Measurements from ENCODE around the gene HLA-DQB1. TPM values are rescaled to one million over a fixed set of nuclear protein-coding genes. Genes with fewer than 3 reads are reported as not detected.
"Not testable (repeated sequence)": the region's sequence is repeated elsewhere in the genome, so short reads cannot be mapped to it uniquely, and the experiment has no call there.

HLA-DQB1 gene
- total RNA-seq, 2 experiments from 2014 or later, result 13.4 to 15.1 TPM

DNA sequence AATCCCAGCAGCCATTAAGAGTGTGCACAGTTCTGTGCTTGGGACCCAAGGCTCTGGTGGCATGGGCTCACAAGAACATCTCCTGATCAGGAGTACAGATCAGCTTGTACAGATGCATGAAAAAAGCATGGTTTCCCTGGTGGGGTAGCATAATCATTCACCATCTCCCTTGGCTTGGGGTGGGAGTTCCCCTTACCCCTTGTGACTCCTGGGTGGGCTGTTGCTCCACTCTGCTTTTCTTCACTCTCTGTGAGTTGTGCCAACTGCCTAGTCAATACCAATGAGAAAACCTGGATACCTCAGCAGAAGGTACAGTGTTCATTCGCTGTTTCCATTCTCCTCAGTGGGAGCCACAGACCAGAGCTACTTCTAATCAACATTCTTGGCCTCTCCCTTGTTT lies 13.6 kb upstream of the HLA-DQB1 start:
- ChIA-PET CTCF (interaction anchor here (1.0 kb wide), 1 partner anchor 14 kb away, joined by 3 read pairs; the partner anchor contains the start of gene HLA-DQB1), POLR2A (no interaction called here)
- Mint-ChIP-seq H3K27me3 (ENCODE audit: low read depth) (peaks cover 31% of the 10 kb centered on the region), H3K27ac (no peak overlapping the region), H3K36me3 (ENCODE audit: low read depth) (peaks cover 21% of the 10 kb centered on the region), H3K9me3 (ENCODE audit: insufficient read depth) (peaks cover 7% of the 10 kb centered on the region), H3K4me1 (ENCODE audit: low read depth) (peaks cover 15% of the 10 kb centered on the region), H3K4me3 (no peak overlapping the region)
- no peak for ATAC-seq
- no peak for DNase-seq

DNA sequence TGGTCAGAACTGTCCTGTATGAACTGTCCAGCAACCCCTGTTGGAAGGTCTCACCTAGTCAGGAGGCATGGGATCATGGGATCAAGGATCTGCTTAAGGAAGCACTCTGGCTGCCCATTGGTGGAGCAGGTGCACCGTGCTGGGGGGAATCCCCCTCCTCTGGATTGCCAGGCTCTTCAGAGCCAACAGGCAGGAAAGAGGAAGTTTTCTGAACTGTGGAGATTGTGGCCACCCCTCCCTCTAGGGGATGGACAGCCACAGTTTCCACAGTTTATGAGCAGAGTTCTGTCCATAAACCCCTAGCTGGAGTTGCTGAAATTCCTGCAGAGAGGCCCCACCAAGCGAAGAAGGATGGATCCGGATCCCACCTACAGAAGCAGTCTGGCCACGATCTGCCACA lies 13.0 kb upstream of the HLA-DQB1 start:
- peaks cover 32% of the 10 kb centered on the region for H3K27me3 Mint-ChIP-seq (ENCODE audit: low read depth)
- ATAC-seq (no peak), DNase-seq (no peak)
- H3K27ac Mint-ChIP-seq, result no peak overlapping the region
- peaks cover 8% of the 10 kb centered on the region for H3K9me3 Mint-ChIP-seq (ENCODE audit: insufficient read depth)
- ChIA-PET CTCF (no interaction called here), POLR2A (no interaction called here)
- H3K36me3 Mint-ChIP-seq (ENCODE audit: low read depth), result peaks cover 19% of the 10 kb centered on the region
- H3K4me1 Mint-ChIP-seq (ENCODE audit: low read depth), result peaks cover 10% of the 10 kb centered on the region
- H3K4me3 Mint-ChIP-seq, result no peak overlapping the region

DNA sequence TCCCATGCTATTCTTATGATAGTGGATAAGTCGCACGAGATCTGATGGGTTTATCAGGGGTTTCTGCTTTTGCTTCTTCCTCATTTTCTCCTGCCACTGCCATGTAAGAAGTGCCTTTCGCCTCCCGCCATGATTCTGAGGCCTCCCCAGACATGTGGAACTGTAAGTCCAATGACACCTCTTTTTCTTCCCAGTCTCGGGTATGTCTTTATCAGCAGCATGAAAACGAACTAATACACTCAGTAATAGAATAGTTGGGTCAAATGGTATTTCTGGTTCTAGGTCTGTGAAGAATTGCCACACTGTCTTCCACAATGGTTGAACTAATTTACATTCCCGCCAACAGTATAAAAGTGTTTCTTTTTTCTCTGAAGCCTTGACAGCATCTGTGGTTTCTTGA lies 7.7 kb upstream of the HLA-DQB1 start:
- ATAC-seq; POLR2A ChIA-PET; CTCF ChIA-PET; DNase-seq; H3K36me3 Mint-ChIP-seq (ENCODE audit: low read depth); H3K4me1 Mint-ChIP-seq (ENCODE audit: low read depth); H3K27ac Mint-ChIP-seq; H3K4me3 Mint-ChIP-seq: not testable (repeated sequence)
- Mint-ChIP-seq H3K27me3 (ENCODE audit: low read depth) (peaks cover 34% of the 10 kb centered on the region), H3K9me3 (ENCODE audit: insufficient read depth) (peaks cover 23% of the 10 kb centered on the region)

DNA sequence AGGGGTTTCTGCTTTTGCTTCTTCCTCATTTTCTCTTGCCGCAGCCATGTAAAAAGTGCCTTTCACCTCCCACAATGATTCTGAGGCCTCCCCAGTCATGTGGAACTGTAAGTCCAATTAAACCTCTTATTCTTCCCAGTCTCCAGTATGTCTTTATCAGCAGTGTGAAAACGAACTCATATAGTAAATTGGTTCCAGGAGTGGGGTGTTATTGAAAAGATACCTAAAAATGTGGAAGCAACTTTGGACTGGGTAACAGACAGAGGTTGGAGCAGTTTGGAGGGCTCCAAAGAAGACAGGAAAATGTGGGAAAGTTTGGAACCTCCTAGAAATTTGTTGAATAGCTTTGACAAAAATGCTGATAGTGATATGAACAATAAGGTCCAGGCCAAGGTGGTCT lies 5.5 kb upstream of the HLA-DQB1 start:
- H3K4me3 Mint-ChIP-seq; H3K27ac Mint-ChIP-seq; POLR2A ChIA-PET; H3K36me3 Mint-ChIP-seq (ENCODE audit: low read depth); ATAC-seq; DNase-seq: not testable (repeated sequence)
- H3K4me1 Mint-ChIP-seq (ENCODE audit: low read depth), result peaks cover 15% of the 10 kb centered on the region
- H3K9me3 Mint-ChIP-seq (ENCODE audit: insufficient read depth), result peaks cover 21% of the 10 kb centered on the region
- peaks cover 25% of the 10 kb centered on the region for H3K27me3 Mint-ChIP-seq (ENCODE audit: low read depth)
- CTCF ChIA-PET, result interaction anchor here (1.2 kb wide), 1 partner anchor 259 kb away, joined by 3 read pairs; no protein-coding TSS in a partner anchor

DNA sequence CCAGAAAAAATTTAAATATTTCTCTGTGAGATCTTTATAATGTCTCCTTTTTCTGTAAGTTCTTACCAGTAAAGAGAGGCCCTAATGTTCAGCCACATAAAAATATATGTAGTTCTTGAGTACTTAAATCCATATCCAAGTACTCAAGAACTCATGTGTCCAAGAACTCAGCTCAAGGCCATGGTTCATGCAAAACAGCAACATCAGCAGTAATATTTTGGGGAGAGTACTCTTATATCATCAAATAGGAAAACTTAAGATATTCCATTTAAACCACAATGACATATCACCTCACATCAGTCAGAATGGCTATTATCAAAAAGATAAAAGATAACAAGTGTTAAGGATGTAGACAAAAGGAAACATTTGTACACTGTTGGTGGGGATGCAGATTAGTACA lies 3.4 kb upstream of the HLA-DQB1 start:
- peaks cover 12% of the 10 kb centered on the region for H3K36me3 Mint-ChIP-seq (ENCODE audit: low read depth)
- H3K9me3 Mint-ChIP-seq (ENCODE audit: insufficient read depth), result peaks cover 16% of the 10 kb centered on the region
- POLR2A ChIA-PET, result no interaction called here
- peaks cover 30% of the 10 kb centered on the region for H3K27me3 Mint-ChIP-seq (ENCODE audit: low read depth)
- H3K27ac Mint-ChIP-seq, result no peak overlapping the region
- no peak for DNase-seq
- CTCF ChIA-PET, result interaction anchor here (1.2 to 1.6 kb wide), 3 partner anchors 13 to 30 kb away, joined by 4 to 5 read pairs (median 4); no protein-coding TSS in a partner anchor
- ATAC-seq, result no peak
- peaks cover 31% of the 10 kb centered on the region for H3K4me1 Mint-ChIP-seq (ENCODE audit: low read depth)
- H3K4me3 Mint-ChIP-seq, result no peak overlapping the region

DNA sequence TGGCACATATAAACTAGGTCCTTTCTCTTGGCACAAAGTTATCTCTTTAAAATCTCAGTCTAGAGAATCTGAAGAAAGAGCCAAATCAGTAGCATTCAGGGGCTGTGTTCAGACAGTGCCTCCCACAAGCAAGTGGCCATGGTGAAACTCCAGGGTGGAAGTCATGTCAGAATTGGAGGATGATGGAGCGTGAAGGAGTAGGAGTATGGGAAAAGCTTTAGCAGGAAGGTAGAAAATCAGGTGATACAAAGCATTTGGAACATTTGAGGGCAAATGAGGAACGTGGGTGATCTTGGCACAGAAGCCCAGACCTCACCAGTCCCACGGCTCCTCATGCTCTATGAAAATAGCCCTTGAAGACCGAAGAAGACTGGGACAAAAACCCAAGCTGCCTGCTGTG lies 2.8 kb upstream of the HLA-DQB1 start:
- Mint-ChIP-seq H3K4me3 (no peak overlapping the region), H3K27me3 (ENCODE audit: low read depth) (peaks cover 32% of the 10 kb centered on the region), H3K4me1 (ENCODE audit: low read depth) (peaks cover 35% of the 10 kb centered on the region), H3K36me3 (ENCODE audit: low read depth) (peaks cover 15% of the 10 kb centered on the region), H3K27ac (no peak overlapping the region), H3K9me3 (ENCODE audit: insufficient read depth) (peaks cover 12% of the 10 kb centered on the region)
- ATAC-seq, result no peak
- DNase-seq, result no peak
- CTCF ChIA-PET, result interaction anchor here (1.2 to 1.6 kb wide), 3 partner anchors 13 to 31 kb away, joined by 4 to 5 read pairs (median 4); no protein-coding TSS in a partner anchor
- POLR2A ChIA-PET, result no interaction called here

DNA sequence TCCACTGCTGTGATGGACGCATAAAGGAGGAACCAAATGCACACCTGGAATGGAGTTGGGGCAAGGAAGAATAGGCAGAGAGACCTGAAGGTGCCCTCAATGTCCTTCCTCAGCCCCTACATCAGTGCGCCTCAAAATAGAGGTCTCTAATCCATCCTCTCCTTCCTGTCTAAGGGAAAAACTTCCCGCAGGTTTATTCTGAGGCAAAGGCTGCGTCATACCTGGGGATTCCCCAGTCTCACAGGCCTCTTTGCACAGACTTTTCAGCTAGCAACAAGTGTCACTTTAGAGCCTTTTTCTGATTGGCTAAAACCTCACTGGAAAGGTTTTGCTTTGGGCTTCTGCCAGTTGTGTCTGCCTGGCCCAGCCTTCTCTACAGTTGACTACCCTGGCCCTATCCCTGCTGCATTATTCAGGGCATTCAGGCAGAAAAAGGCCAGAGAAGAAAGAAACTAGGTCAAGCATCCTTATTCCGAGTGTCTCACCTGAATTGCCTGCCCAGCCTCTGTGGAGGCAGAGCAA lies 1.8 kb upstream of the HLA-DQB1 start:
- Mint-ChIP-seq H3K27ac (no peak overlapping the region), H3K4me3 (no peak overlapping the region), H3K9me3 (ENCODE audit: insufficient read depth) (peaks cover 7% of the 10 kb centered on the region), H3K36me3 (ENCODE audit: low read depth) (peaks cover 20% of the 10 kb centered on the region), H3K27me3 (ENCODE audit: low read depth) (peaks cover 33% of the 10 kb centered on the region), H3K4me1 (ENCODE audit: low read depth) (peaks cover 35% of the 10 kb centered on the region)
- ChIA-PET CTCF (interaction anchor here (1.4 kb wide), 1 partner anchor 254 kb away, joined by 3 read pairs; no protein-coding TSS in a partner anchor), POLR2A (no interaction called here)
- peak; percentile 66 for ATAC-seq
- DNase-seq, result peak; percentile 55

DNA sequence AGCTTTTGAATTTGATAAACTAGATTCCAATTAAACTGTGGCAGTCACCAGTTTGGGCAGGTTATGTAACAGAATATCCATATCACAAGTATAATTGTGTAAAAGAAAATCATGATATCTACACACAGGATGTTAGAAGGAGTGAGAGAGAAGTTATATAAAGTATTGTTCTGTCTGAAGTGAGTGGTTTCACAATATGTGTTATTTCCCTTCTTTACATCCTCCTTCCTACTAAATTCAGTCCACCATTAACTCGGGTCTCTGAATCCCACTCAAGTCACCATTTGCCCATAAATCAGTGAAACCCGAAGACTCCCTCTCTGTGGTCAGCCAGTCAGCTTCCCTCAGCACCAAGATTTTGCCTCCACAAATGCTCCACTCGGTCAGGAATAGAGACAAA lies 796 bp downstream of the HLA-DQB1 start:
- peaks cover 21% of the 10 kb centered on the region for H3K36me3 Mint-ChIP-seq (ENCODE audit: low read depth)

DNA sequence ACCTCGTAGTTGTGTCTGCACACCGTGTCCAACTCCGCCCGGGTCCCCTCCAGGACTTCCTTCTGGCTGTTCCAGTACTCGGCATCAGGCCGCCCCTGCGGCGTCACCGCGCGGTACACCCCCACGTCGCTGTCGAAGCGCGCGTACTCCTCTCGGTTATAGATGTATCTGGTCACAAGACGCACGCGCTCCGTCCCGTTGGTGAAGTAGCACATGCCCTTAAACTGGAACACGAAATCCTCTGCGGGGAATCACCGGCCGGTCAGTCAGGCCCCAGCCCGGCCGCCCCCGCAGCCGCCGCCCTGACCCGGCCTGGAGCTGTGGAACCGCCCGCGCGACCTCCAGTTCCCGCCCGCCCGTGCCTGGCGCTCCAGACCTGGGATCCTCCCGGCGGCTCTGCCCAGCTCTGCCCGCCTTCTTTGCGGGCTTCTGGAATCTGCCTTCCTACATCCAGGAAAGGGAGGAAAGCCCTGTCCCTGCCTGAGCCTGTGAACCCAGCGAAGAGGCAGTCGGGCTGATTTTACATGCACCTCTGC lies 1.6 kb downstream of the HLA-DQB1 start:
- ChIA-PET POLR2A (interaction anchor here (0.9 kb wide), 1 partner anchor 81 kb away, joined by 4 read pairs; no protein-coding TSS in a partner anchor), CTCF (interaction anchor here (1.0 to 1.8 kb wide), 2 partner anchors 36 to 212 kb away, joined by 3 to 6 read pairs; no protein-coding TSS in a partner anchor)
- ATAC-seq (peak; percentile 46), DNase-seq (peak; percentile 50)
- H3K27me3 Mint-ChIP-seq (ENCODE audit: low read depth), result peaks cover 41% of the 10 kb centered on the region
- H3K4me3 Mint-ChIP-seq, result peak overlapping the region; percentile 75
- peak overlapping the region; percentile 39 for H3K27ac Mint-ChIP-seq
- H3K9me3 Mint-ChIP-seq (ENCODE audit: insufficient read depth), result no peaks in the 10 kb centered on the region
- peaks cover 21% of the 10 kb centered on the region for H3K36me3 Mint-ChIP-seq (ENCODE audit: low read depth)
- H3K4me1 Mint-ChIP-seq (ENCODE audit: low read depth), result peaks cover 45% of the 10 kb centered on the region

More for the DNA sequence above, 796 bp downstream of the HLA-DQB1 start:
- peaks cover 38% of the 10 kb centered on the region for H3K4me1 Mint-ChIP-seq (ENCODE audit: low read depth)
- H3K27me3 Mint-ChIP-seq (ENCODE audit: low read depth), result peaks cover 39% of the 10 kb centered on the region
- ATAC-seq (no peak), DNase-seq (no peak)
- peak overlapping the region; percentile 75 for H3K4me3 Mint-ChIP-seq
- ChIA-PET CTCF (interaction anchor here (0.9 to 1.8 kb wide), 5 partner anchors 13 to 212 kb away, joined by 3 to 14 read pairs (median 4); no protein-coding TSS in a partner anchor), POLR2A (no interaction called here)
- H3K27ac Mint-ChIP-seq, result peak overlapping the region; percentile 39
- peaks cover 3% of the 10 kb centered on the region for H3K9me3 Mint-ChIP-seq (ENCODE audit: insufficient read depth)

DNA sequence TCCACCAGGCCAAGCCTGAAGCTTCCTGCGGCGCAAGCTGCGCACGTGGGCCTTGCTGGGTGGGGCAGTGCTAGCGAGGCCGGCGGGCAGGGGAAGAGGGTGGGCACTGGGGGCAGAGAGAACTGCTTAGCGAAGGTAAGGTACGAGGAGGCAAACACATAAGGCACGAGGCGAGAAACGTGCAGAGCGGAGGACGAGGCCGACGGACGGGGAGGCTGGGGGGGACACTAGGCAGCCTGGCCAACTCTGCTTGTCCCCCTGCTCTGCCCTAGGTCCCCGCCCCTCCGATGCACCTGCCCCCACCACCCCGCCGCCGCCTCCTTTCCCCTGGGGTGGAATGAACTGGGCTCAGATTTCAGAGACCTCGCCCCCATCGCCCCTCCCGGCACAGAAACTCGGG lies 2.1 kb downstream of the HLA-DQB1 start:
- POLR2A ChIA-PET, result interaction anchor here (0.9 kb wide), 1 partner anchor 80 kb away, joined by 4 read pairs; no protein-coding TSS in a partner anchor
- H3K27me3 Mint-ChIP-seq (ENCODE audit: low read depth), result peaks cover 40% of the 10 kb centered on the region
- peak overlapping the region; percentile 58 for H3K4me3 Mint-ChIP-seq
- H3K36me3 Mint-ChIP-seq (ENCODE audit: low read depth), result peaks cover 21% of the 10 kb centered on the region
- no peak overlapping the region for H3K27ac Mint-ChIP-seq
- no peaks in the 10 kb centered on the region for H3K9me3 Mint-ChIP-seq (ENCODE audit: insufficient read depth)
- ATAC-seq (no peak), DNase-seq (no peak)
- H3K4me1 Mint-ChIP-seq (ENCODE audit: low read depth), result peaks cover 45% of the 10 kb centered on the region
- CTCF ChIA-PET, result no interaction called here

DNA sequence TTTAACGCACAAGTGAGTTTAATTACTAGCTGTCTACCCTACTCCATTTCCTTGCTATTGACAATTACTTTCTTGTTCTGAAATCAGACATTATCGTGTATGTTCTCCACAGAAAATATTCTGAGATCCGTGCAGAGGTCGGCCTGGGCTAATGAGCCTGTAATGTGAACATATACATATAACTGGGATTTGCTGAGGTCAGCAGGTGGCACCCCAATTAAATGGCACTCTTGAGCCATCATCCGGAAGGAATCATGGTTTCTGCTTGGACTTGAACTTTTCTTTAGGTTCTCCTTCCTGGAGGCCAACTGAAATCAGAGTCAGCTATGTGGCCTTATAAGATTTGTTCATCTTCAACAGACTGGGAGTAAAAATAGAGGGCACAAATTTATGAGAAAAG lies 3.6 kb downstream of the HLA-DQB1 start:
- H3K27me3 Mint-ChIP-seq (ENCODE audit: low read depth), result peaks cover 35% of the 10 kb centered on the region
- no peak overlapping the region for H3K4me3 Mint-ChIP-seq
- CTCF ChIA-PET, result no interaction called here
- no peaks in the 10 kb centered on the region for H3K9me3 Mint-ChIP-seq (ENCODE audit: insufficient read depth)
- no peak overlapping the region for H3K27ac Mint-ChIP-seq
- peaks cover 21% of the 10 kb centered on the region for H3K36me3 Mint-ChIP-seq (ENCODE audit: low read depth)
- ATAC-seq (no peak), DNase-seq (no peak)
- POLR2A ChIA-PET, result no interaction called here
- peaks cover 35% of the 10 kb centered on the region for H3K4me1 Mint-ChIP-seq (ENCODE audit: low read depth)

DNA sequence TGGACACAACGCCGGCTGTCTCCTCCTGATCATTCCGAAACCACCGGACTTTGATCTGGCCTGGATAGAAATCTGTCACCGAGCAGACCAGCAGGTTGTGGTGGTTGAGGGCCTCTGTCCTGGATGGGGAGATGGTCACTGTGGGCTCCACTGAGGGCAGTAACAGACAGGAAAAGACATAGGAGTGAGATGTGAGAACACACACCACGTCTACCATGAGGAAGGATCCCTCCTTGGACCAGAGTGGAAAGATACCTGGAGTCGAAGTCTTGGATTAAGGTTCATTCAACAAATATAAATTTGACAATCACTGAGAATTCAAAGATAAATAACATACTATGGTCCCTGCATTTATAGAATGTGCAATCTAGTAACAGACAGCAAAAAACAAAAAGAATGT lies 4.4 kb downstream of the HLA-DQB1 start:
- ChIA-PET CTCF (no interaction called here), POLR2A (no interaction called here)
- peaks cover 21% of the 10 kb centered on the region for H3K36me3 Mint-ChIP-seq (ENCODE audit: low read depth)
- peaks cover 35% of the 10 kb centered on the region for H3K27me3 Mint-ChIP-seq (ENCODE audit: low read depth)
- peaks cover 1% of the 10 kb centered on the region for H3K9me3 Mint-ChIP-seq (ENCODE audit: insufficient read depth)
- H3K27ac Mint-ChIP-seq, result no peak overlapping the region
- no peak overlapping the region for H3K4me3 Mint-ChIP-seq
- peaks cover 31% of the 10 kb centered on the region for H3K4me1 Mint-ChIP-seq (ENCODE audit: low read depth)
- ATAC-seq (no peak), DNase-seq (no peak)

Data from activated CD8-positive, alpha-beta T cell treated with anti-CD3 and anti-CD28 coated beads, Interleukin-2, amount 10 ng/mL, durations not matched to agents 7 days and 5 days (primary cell).